ENCODE data around the gene ERC1.
"Not testable (repeated sequence)": the region's sequence is repeated elsewhere in the genome, so short reads cannot be mapped to it uniquely, and the experiment has no call there.

Gene ERC1

GRCh38 chr12:1197264-1198018 lies 206.4 kb downstream of the ERC1 start:
- Histone ChIP-seq H3K4me1 (ENCODE audit: control insufficient read depth, insufficient read depth, low read length) (peaks cover 2% of the 10 kb centered on the region), H3K4me3 (ENCODE audit: low read length) (no peak overlapping the region), H3K27ac (ENCODE audit: low read depth, low read length) (no peak overlapping the region), H3K9ac (ENCODE audit: low read length) (no peak overlapping the region), H3K27me3 (ENCODE audit: control insufficient read depth, insufficient read depth, low read length) (no peaks in the 10 kb centered on the region), H3K36me3 (ENCODE audit: control insufficient read depth, insufficient read depth, low read length) (no peaks in the 10 kb centered on the region)

DNA sequence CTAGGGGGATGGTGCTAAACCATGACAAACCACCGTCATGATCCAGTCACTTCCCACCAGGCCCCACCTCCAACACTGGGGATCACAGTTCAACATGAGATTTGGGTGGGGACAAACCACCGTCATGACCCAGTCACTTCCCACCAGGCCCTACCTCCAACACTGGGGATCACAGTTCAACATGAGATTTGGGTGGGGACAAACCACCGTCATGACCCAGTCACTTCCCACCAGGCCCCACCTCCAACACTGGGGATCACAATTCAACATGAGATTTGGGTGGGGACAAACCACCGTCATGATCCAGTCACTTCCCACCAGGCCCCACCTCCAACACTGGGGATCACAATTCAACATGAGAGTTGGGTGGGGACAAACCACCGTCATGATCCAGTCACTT lies 207.8 kb downstream of the ERC1 start:
- not testable (repeated sequence) for H3K27ac ChIP-seq (ENCODE audit: low read depth, low read length); H3K4me3 ChIP-seq (ENCODE audit: low read length); H3K9ac ChIP-seq (ENCODE audit: low read length); H3K27me3 ChIP-seq (ENCODE audit: control insufficient read depth, insufficient read depth, low read length); H3K4me1 ChIP-seq (ENCODE audit: control insufficient read depth, insufficient read depth, low read length); H3K36me3 ChIP-seq (ENCODE audit: control insufficient read depth, insufficient read depth, low read length)

DNA sequence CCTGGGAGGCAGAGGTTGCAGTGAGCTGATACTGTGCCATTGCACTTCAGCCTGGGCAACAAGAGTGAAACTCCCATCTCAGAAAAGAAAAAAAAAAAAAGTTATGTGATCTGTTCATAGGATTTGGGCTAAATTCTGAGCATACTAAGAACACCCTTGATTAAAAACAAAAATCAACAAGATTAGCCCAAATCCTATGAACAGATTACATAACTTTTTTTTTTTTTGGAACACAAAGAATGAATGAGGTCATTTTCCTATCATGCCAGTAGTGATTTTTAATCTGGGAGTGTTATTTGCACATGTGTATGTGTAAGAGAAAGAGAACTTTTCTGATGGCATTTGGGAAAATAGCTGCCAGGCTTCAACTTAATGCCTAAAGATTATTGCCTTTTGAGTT lies 208.7 kb downstream of the ERC1 start:
- Histone ChIP-seq H3K27ac (ENCODE audit: low read depth, low read length) (no peak overlapping the region), H3K9ac (ENCODE audit: low read length) (no peak overlapping the region), H3K27me3 (ENCODE audit: control insufficient read depth, insufficient read depth, low read length) (no peaks in the 10 kb centered on the region), H3K36me3 (ENCODE audit: control insufficient read depth, insufficient read depth, low read length) (no peaks in the 10 kb centered on the region), H3K4me3 (ENCODE audit: low read length) (no peak overlapping the region), H3K4me1 (ENCODE audit: control insufficient read depth, insufficient read depth, low read length) (peaks cover 7% of the 10 kb centered on the region)

- Histone ChIP-seq H3K27ac (ENCODE audit: low read depth, low read length) (no peak overlapping the region), H3K36me3 (ENCODE audit: control insufficient read depth, insufficient read depth, low read length) (no peaks in the 10 kb centered on the region), H3K4me3 (ENCODE audit: low read length) (no peak overlapping the region), H3K9ac (ENCODE audit: low read length) (no peak overlapping the region), H3K27me3 (ENCODE audit: control insufficient read depth, insufficient read depth, low read length) (no peaks in the 10 kb centered on the region), H3K4me1 (ENCODE audit: control insufficient read depth, insufficient read depth, low read length) (peaks cover 12% of the 10 kb centered on the region)
These were observed 210.0 kb downstream of the ERC1 start for GRCh38 chr12:1201030-1201429.

GRCh38 chr12:1201886-1202285 lies 210.9 kb downstream of the ERC1 start:
- H3K27ac ChIP-seq (ENCODE audit: low read depth, low read length), result no peak overlapping the region
- peaks cover 20% of the 10 kb centered on the region for H3K4me1 ChIP-seq (ENCODE audit: control insufficient read depth, insufficient read depth, low read length)
- no peaks in the 10 kb centered on the region for H3K27me3 ChIP-seq (ENCODE audit: control insufficient read depth, insufficient read depth, low read length)
- no peaks in the 10 kb centered on the region for H3K36me3 ChIP-seq (ENCODE audit: control insufficient read depth, insufficient read depth, low read length)
- no peak overlapping the region for H3K4me3 ChIP-seq (ENCODE audit: low read length)
- no peak overlapping the region for H3K9ac ChIP-seq (ENCODE audit: low read length)

DNA sequence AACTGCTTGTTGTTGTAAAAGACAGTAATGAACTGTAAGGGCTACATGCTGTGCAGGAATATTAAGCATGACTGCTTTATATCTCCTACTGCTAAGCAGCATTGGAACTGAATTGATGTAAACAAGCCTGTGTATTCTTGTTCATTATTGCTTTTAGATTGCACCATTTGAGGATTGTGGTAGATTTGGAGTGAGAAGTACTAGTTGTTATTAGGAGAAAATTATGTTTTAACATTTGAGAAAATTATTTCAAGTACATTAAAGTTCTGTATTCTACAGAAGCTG lies 212.7 kb downstream of the ERC1 start:
- H3K36me3 ChIP-seq (ENCODE audit: control insufficient read depth, insufficient read depth, low read length), result no peaks in the 10 kb centered on the region
- H3K4me1 ChIP-seq (ENCODE audit: control insufficient read depth, insufficient read depth, low read length), result peaks cover 20% of the 10 kb centered on the region
- H3K9ac ChIP-seq (ENCODE audit: low read length), result no peak overlapping the region
- H3K4me3 ChIP-seq (ENCODE audit: low read length), result peak overlapping the region; percentile 7
- no peaks in the 10 kb centered on the region for H3K27me3 ChIP-seq (ENCODE audit: control insufficient read depth, insufficient read depth, low read length)
- no peak overlapping the region for H3K27ac ChIP-seq (ENCODE audit: low read depth, low read length)

DNA sequence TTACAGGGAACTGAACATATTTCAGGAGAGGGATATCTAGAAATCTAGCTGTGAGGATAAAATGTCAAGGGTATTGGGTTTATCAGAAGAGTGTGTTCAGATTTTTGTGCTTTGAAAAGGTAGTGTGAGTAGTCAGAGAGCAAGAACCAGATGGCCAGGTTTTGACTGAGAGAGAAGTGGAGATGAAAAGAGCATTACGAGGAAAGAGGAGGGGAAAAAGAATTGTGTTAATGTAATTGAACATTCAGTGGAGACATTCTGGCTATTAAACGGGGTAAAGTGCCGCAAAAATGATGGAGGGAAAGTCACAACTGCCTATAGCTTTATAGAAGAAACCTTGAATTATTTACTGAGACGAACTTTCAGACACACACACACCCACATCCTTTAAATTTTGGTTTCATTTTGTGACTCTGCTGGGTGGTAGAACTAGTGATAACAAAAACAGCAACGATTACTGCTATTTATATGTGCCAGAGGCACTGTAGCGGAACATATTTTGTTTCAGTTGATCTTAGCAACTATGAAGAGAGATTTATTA lies 213.6 kb downstream of the ERC1 start:
- Histone ChIP-seq H3K27ac (ENCODE audit: low read depth, low read length) (peak overlapping the region; percentile 65), H3K9ac (ENCODE audit: low read length) (no peak overlapping the region), H3K36me3 (ENCODE audit: control insufficient read depth, insufficient read depth, low read length) (no peaks in the 10 kb centered on the region), H3K4me3 (ENCODE audit: low read length) (peak overlapping the region; percentile 25), H3K27me3 (ENCODE audit: control insufficient read depth, insufficient read depth, low read length) (no peaks in the 10 kb centered on the region), H3K4me1 (ENCODE audit: control insufficient read depth, insufficient read depth, low read length) (peaks cover 20% of the 10 kb centered on the region)

DNA sequence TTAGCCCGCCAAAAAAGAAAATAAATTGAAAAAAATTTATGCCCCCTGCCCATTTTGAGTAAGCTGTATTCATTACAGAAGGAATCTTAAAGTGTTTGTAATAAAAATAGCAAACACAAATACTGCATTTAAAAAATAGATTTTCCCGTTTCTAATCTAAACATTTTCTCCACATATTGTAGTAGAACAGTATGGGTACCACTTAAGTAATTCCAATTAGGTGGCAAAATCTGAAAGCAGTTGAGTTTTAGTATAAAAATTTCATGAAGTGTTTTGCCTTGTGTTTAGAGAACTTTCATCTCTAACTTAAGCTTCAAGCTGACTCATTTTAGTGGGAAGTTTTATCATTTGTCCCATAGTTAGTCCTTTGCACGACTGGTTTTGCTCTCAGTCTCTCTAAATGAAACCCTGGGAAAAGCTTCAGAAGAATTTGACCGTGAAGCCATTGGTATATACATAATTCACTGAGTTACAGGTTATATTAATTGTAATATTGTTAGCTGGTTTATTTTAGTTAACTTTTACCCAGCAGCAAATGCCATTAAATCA lies 214.6 kb downstream of the ERC1 start:
- Histone ChIP-seq H3K27ac (ENCODE audit: low read depth, low read length) (no peak overlapping the region), H3K27me3 (ENCODE audit: control insufficient read depth, insufficient read depth, low read length) (no peaks in the 10 kb centered on the region), H3K4me1 (ENCODE audit: control insufficient read depth, insufficient read depth, low read length) (peaks cover 20% of the 10 kb centered on the region), H3K9ac (ENCODE audit: low read length) (no peak overlapping the region), H3K36me3 (ENCODE audit: control insufficient read depth, insufficient read depth, low read length) (no peaks in the 10 kb centered on the region), H3K4me3 (ENCODE audit: low read length) (no peak overlapping the region)

DNA sequence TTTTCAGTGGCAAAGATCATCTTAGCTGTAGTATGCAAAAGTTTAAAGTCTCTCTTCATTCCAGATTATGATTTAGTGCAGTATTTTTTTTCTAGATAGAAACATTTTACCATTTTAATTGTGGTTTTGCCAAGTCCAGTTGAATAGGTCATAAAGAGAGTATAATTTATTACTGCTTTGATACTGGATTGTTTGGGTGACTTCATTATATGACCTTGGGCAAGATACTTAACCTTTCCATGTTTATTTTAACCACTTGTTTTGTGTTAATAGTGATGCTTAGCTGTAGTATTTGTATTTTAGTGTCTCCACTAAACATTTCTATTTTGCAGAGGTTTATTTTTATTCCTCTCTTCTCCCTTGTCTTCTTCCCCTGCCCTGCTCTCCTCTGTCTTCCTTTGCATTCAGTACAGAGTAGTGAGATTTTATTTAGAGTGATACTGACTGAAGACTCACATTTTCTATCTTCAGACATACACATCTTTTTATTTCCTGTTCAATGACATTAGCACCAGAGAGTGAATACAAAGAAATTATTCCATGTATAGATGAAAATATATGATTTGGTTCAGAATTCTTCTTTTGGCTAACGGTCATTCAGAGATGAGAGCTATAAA lies 215.2 kb downstream of the ERC1 start:
- Histone ChIP-seq H3K27ac (ENCODE audit: low read depth, low read length) (no peak overlapping the region), H3K4me1 (ENCODE audit: control insufficient read depth, insufficient read depth, low read length) (peaks cover 20% of the 10 kb centered on the region), H3K4me3 (ENCODE audit: low read length) (no peak overlapping the region), H3K36me3 (ENCODE audit: control insufficient read depth, insufficient read depth, low read length) (no peaks in the 10 kb centered on the region), H3K27me3 (ENCODE audit: control insufficient read depth, insufficient read depth, low read length) (no peaks in the 10 kb centered on the region), H3K9ac (ENCODE audit: low read length) (no peak overlapping the region)

DNA sequence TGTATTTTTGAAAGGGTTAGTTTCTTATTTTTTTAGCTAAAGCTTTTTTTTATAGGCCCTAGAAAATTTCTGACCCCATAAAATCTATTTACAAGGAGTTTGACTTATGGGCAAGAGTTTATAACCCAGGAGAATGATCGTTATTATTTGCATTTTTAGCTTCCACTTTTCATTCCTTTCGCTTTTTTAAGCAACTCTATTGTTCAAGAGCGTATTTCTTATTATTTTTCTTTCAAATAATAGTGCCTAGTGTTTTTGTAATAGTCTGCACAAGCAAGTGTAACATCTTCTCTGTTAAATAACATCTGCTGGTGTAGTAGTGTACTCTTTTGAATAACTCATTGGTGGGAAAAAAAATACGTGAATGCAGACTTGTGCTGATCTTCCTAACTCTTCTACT lies 216.3 kb downstream of the ERC1 start:
- Histone ChIP-seq H3K36me3 (ENCODE audit: control insufficient read depth, insufficient read depth, low read length) (no peaks in the 10 kb centered on the region), H3K4me1 (ENCODE audit: control insufficient read depth, insufficient read depth, low read length) (peaks cover 20% of the 10 kb centered on the region), H3K27ac (ENCODE audit: low read depth, low read length) (no peak overlapping the region)

GRCh38 chr12:1208719-1209118 lies 217.7 kb downstream of the ERC1 start:
- H3K36me3 ChIP-seq (ENCODE audit: control insufficient read depth, insufficient read depth, low read length); H3K9ac ChIP-seq (ENCODE audit: low read length); H3K27me3 ChIP-seq (ENCODE audit: control insufficient read depth, insufficient read depth, low read length); H3K27ac ChIP-seq (ENCODE audit: low read depth, low read length); H3K4me3 ChIP-seq (ENCODE audit: low read length): not testable (repeated sequence)
- peaks cover 20% of the 10 kb centered on the region for H3K4me1 ChIP-seq (ENCODE audit: control insufficient read depth, insufficient read depth, low read length)

More for the DNA sequence above, 216.3 kb downstream of the ERC1 start:
- Histone ChIP-seq H3K4me3 (ENCODE audit: low read length) (no peak overlapping the region), H3K9ac (ENCODE audit: low read length) (no peak overlapping the region), H3K27me3 (ENCODE audit: control insufficient read depth, insufficient read depth, low read length) (no peaks in the 10 kb centered on the region)

DNA sequence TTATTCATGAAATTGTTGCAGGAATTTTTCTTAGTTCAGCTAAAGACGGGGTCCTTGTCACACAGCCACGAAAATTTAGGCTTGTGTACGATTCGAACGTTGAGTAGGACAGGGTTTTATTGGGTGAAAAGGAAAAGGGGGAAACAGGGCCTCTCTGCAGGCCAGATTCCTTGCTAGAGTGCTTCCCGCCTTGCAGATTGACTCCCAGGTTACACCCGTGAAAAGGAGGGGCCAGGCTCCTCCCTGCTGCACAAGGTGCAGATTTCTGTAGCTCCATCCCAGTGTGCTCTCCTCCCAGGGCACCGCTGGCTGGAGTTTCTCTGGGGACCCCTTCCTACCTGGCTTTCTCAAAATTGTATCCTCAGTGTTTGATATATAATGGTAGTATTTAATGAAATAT lies 221.5 kb downstream of the ERC1 start:
- H3K4me1 ChIP-seq (ENCODE audit: control insufficient read depth, insufficient read depth, low read length), result peaks cover 7% of the 10 kb centered on the region
- no peak overlapping the region for H3K4me3 ChIP-seq (ENCODE audit: low read length)
- H3K36me3 ChIP-seq (ENCODE audit: control insufficient read depth, insufficient read depth, low read length), result no peaks in the 10 kb centered on the region
- H3K9ac ChIP-seq (ENCODE audit: low read length), result no peak overlapping the region
- no peaks in the 10 kb centered on the region for H3K27me3 ChIP-seq (ENCODE audit: control insufficient read depth, insufficient read depth, low read length)
- no peak overlapping the region for H3K27ac ChIP-seq (ENCODE audit: low read depth, low read length)

DNA sequence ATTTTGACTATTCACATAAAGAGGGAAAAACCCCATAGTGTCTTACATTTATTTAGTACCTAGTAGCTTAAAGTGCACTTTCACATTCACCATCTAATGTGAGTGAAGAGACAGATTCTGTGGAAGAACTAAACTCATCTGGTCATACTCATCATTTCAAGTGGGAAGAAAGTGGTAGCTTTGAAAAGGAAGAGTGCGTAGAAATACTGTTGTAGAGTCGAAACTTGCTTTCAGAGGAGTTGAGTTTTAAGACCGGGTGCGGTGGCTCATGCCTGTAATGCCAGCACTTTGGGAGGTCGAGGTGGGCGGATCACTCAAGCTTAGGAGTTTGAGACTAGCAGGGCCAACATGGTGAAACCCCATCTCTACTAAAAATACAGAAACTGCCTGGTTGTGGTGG lies 222.2 kb downstream of the ERC1 start:
- H3K9ac ChIP-seq (ENCODE audit: low read length), result no peak overlapping the region
- no peaks in the 10 kb centered on the region for H3K36me3 ChIP-seq (ENCODE audit: control insufficient read depth, insufficient read depth, low read length)
- H3K4me3 ChIP-seq (ENCODE audit: low read length), result no peak overlapping the region
- no peaks in the 10 kb centered on the region for H3K27me3 ChIP-seq (ENCODE audit: control insufficient read depth, insufficient read depth, low read length)
- H3K27ac ChIP-seq (ENCODE audit: low read depth, low read length), result no peak overlapping the region
- H3K4me1 ChIP-seq (ENCODE audit: control insufficient read depth, insufficient read depth, low read length), result peaks cover 12% of the 10 kb centered on the region
